ENCODE measurements around the gene SRGAP1.

GRCh38 chr12:64172143-64172970, 327.9 kb downstream of the SRGAP1 start:
- TF ChIP-seq EZH2 (IDR thresholded peaks at IDR 0.05; ENCODE audit: borderline replicate concordance) (no peak), CTCF (IDR thresholded peaks at IDR 0.05; ENCODE audit: poor library complexity) (no peak), EZH2phosphoT487 (IDR thresholded peaks at IDR 0.05; ENCODE audit: low read depth, severe bottlenecking, unreplicated experiment) (no peak)
